HG02571 (cell line): Measurements from ENCODE around the gene TAOK3.

ENCODE experiments used
- ATAC-seq: cut with Tn5 transposase; IDR thresholded peaks from one replicate; pipeline ENCODE4 v1.9.1; 2021; ENCODE audit warnings: mild to moderate bottlenecking, moderate library complexity; ENCODE audit not compliant: unreplicated experiment

The TAOK3 gene

DNA sequence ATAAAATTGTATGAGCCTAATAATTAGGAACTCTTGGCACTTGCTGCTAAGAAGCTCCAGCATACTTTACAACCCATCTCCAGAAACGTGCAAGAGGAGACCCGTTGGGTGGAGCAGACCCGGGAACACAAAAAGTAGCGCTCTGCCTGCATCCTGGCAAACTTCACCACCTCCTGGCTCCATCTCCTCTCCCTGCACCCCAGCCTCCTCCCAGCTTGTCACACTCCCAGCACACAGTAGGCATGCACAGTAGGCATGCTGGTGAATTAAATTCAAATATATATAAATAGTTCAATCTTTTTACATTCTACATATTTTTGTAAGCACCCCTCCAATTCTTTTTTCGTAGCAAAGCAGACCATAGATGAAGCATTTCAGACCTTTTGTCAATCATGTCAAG is 270.1 kb downstream of the TAOK3 start:
- ATAC-seq = no peak

- ATAC-seq = no peak
Observed at GRCh38 chr12:118102070-118102469, 270.6 kb downstream of the TAOK3 start.

DNA sequence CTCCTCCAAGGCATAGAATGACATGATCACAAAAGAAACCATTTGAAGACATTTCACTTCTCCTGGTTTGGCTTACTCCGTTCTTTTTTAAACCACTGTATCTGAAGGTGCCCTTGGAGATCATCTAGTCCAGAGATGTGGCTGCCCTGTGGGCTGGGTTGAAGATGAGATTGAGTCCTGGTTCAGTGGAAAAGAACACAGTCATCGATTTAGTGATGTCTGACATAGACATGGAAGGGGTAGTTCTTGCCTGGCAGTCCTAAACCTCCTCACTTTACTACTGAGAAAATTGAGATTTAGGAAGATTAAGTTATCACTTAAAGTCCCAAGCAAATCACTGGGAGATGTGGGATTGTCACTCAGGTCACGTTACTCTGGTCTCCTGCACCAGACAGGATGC is 271.7 kb downstream of the TAOK3 start:
- ATAC-seq = no peak
